Loucy (cell line): ENCODE data around the gene C19orf85.

Source experiments
- CTCF ChIP-seq: fragments of 200-600 bp; sonication (generic); conservative IDR thresholded peaks from 2 replicates; pipeline ENCODE4 v1.5.1; 2014; ENCODE audit warnings: mild to moderate bottlenecking, antibody characterized with exemption, low read length
- EZH2phosphoT487 ChIP-seq: fragments of 200-600 bp; IDR thresholded peaks from 2 replicates; pipeline ENCODE4 v1.6.1; 2018; ENCODE audit warnings: antibody characterized with exemption, mild to moderate bottlenecking, moderate library complexity, borderline replicate concordance

- TF ChIP-seq CTCF (no peak), EZH2phosphoT487 (no peak)
Observed at GRCh38 chr19:55443824-55444480, 20.6 kb downstream of the C19orf85 start.
